ENCODE results near the gene BUD31. TPM values are rescaled to one million over a fixed set of nuclear protein-coding genes. Genes with fewer than 3 reads are reported as not detected.

The BUD31 gene
- total and polyA plus RNA-seq, 2 of the 13 experiments (the other 11 are each of a cell fraction or from before 2014, with no cell fraction given), result 35.1 to 79.1 TPM

GRCh38 chr7:99374111-99375064 lies 34.4 kb upstream of the BUD31 start, which contains the start of gene ARPC1B (continued):
- no peak for TF ChIP-seq AKNA (CRISPR knock-in tag; IDR thresholded peaks at IDR 0.05; ENCODE audit: borderline replicate concordance)
- TF ChIP-seq MTERF4 (CRISPR knock-in tag; IDR thresholded peaks at IDR 0.05), result no peak
- TF ChIP-seq KDM5A (IDR thresholded peaks at IDR 0.05; ENCODE audit: borderline replicate concordance, low read length), result peak; percentile 56; the same call in 1 of the 2 replicates
- no peak for TF ChIP-seq KDM3A (CRISPR knock-in tag; IDR thresholded peaks at IDR 0.05; ENCODE audit: low read depth)
- TF ChIP-seq MEIS2 (CRISPR knock-in tag; IDR thresholded peaks at IDR 0.05), result peak; percentile 31; the same call in 1 of the 2 replicates
- TF ChIP-seq AGO2 (optimal IDR thresholded peaks at IDR 0.05; ENCODE audit: low read depth, low read length), result peak; percentile 69
- no peak for TF ChIP-seq ZNF513 (CRISPR knock-in tag; conservative IDR thresholded peaks at IDR 0.05)
- TF ChIP-seq MIER2 (CRISPR knock-in tag; IDR thresholded peaks at IDR 0.05), result no peak
- TF ChIP-seq ZSCAN31 (CRISPR knock-in tag; IDR thresholded peaks at IDR 0.05; ENCODE audit: low read depth), result 0 out of 2 replicates have a peak, but pooled peaks have one; percentile 49
- TF ChIP-seq SMC3 (IDR thresholded peaks at IDR 0.05; ENCODE audit: low read length), result no peak
- TF ChIP-seq ZBTB10 (CRISPR knock-in tag; IDR thresholded peaks at IDR 0.05; ENCODE audit: borderline replicate concordance), result no peak
- TF ChIP-seq ZNF207 (IDR thresholded peaks at IDR 0.05; ENCODE audit: borderline replicate concordance), result no peak
- peak; percentile 49; the same call in 1 of the 2 replicates for TF ChIP-seq ELF3 (CRISPR knock-in tag; IDR thresholded peaks at IDR 0.05)
- TF ChIP-seq POLR2A (IDR thresholded peaks at IDR 0.05; ENCODE audit: insufficient read depth in 1 of 2, low read depth in 2 of 2, low read length in 2 of 2), result peak; percentile 34 to 66; a peak in 3 of 4 replicates

All from HepG2 (cell line).